CD4-positive, alpha-beta T cell treated with Interleukin-1 beta for 1 hour (primary cell): ENCODE data around the gene KBTBD4.
"Not testable (repeated sequence)": the region's sequence is repeated elsewhere in the genome, so short reads cannot be mapped to it uniquely, and the experiment has no call there.

Experiments used
- DNase-seq, 2 donors: peaks; one replicate each; pipeline ENCODE4 v3.0.0-alpha.2; 2020 to 2022

KBTBD4 gene

GRCh38 chr11:47589977-47590861 lies 11.4 kb upstream of the KBTBD4 start:
- no peak for DNase-seq

- no peak for DNase-seq
Measured at GRCh38 chr11:47589584-47589976, 10.8 kb upstream of the KBTBD4 start.

GRCh38 chr11:47589118-47589517 lies 10.3 kb upstream of the KBTBD4 start:
- no peak for DNase-seq

- DNase-seq: peak in 1 of 2 donors; percentile 53
Measured at GRCh38 chr11:47587723-47588326, 9.1 kb upstream of the KBTBD4 start.

GRCh38 chr11:47587039-47587716 lies 8.4 kb upstream of the KBTBD4 start:
- DNase-seq: no peak

- no peak for DNase-seq
Measured at GRCh38 chr11:47586098-47586855, 7.5 kb upstream of the KBTBD4 start, which contains the start of gene FAM180B. TSS of gene FAM180B (plus strand) at chr11:47586678. CDS start at chr11:47586769, 91 bp downstream.

GRCh38 chr11:47583844-47584243 lies 5.1 kb upstream of the KBTBD4 start:
- DNase-seq: no peak

- no peak for DNase-seq
Measured at GRCh38 chr11:47577460-47578041, 1.2 kb downstream of the KBTBD4 start.

- no peak for DNase-seq
Measured at GRCh38 chr11:47573321-47573720, 5.4 kb downstream of the KBTBD4 start.

- no peak for DNase-seq
Measured at GRCh38 chr11:47572715-47573255, 6.0 kb downstream of the KBTBD4 start.

GRCh38 chr11:47571895-47572294 lies 6.9 kb downstream of the KBTBD4 start:
- no peak for DNase-seq

GRCh38 chr11:47571357-47571729 lies 7.4 kb downstream of the KBTBD4 start:
- DNase-seq: no peak

- no peak for DNase-seq
Measured at GRCh38 chr11:47570651-47571356, 8.0 kb downstream of the KBTBD4 start.

- DNase-seq: no peak
Measured at GRCh38 chr11:47569646-47570045, 9.1 kb downstream of the KBTBD4 start.

GRCh38 chr11:47566149-47566698 lies 12.5 kb downstream of the KBTBD4 start:
- no peak for DNase-seq

- DNase-seq: peak; percentile 68 to 69
Measured at GRCh38 chr11:47565340-47566148, 13.2 kb downstream of the KBTBD4 start, which contains the start of gene PTPMT1. TSS of gene PTPMT1 (plus strand) at chr11:47565599. CDS start at chr11:47565623, 24 bp downstream.

GRCh38 chr11:47564933-47565339 lies 13.8 kb downstream of the KBTBD4 start:
- DNase-seq: no peak

- not testable (repeated sequence) for DNase-seq
Measured at GRCh38 chr11:47564366-47564765, 14.4 kb downstream of the KBTBD4 start.

GRCh38 chr11:47562393-47562792 lies 16.4 kb downstream of the KBTBD4 start:
- DNase-seq: not testable (repeated sequence)

- no peak for DNase-seq
Measured at GRCh38 chr11:47560426-47560825, 18.3 kb downstream of the KBTBD4 start.
